Activated naive CD4-positive, alpha-beta T cell treated with anti-CD3 and anti-CD28 coated beads, Interleukin-2, amount 50 U/mL, for 72 hours (primary cell): ENCODE measurements around the gene UCP3. TPM values are rescaled to one million over a fixed set of nuclear protein-coding genes. Genes with fewer than 3 reads are reported as not detected.

Source experiments
- ATAC-seq, 2 donors: fragments of 150-1000 bp; cut with Tn5 transposase; 2 replicates each; pipeline ENCODE4 v1.10.0; 2021; ENCODE audit warnings: mild to moderate bottlenecking in 2 of 2, moderate library complexity in 2 of 2
- DNase-seq, 2 donors: peaks; one replicate each; pipeline ENCODE4 v3.0.0; 2021 to 2022; ENCODE audit warnings: low spot score in 2 of 2
- H3K27ac Mint-ChIP-seq, 2 donors: one replicate each; pipeline ENCODE4 v1.8.0; 2022; ENCODE audit warnings: mild to moderate bottlenecking in 2 of 2, mixed read lengths in 2 of 2
- H3K36me3 Mint-ChIP-seq, 2 donors: one replicate each; pipeline ENCODE4 v1.8.0; 2022; ENCODE audit warnings: mixed read lengths in 2 of 2
- H3K9me3 Mint-ChIP-seq, 2 donors: one replicate each; pipeline ENCODE4 v1.8.0; 2022; ENCODE audit warnings: mixed read lengths in 2 of 2
- total RNA-seq, 2 donors: library from RNA; stranded (reverse); gene quantifications; one replicate each; pipeline ENCODE4 v1.2.3, GENCODE V29; 2022

UCP3 gene
- total RNA-seq, 2 donors from 2014 or later = 1.5 to 2.7 TPM

DNA sequence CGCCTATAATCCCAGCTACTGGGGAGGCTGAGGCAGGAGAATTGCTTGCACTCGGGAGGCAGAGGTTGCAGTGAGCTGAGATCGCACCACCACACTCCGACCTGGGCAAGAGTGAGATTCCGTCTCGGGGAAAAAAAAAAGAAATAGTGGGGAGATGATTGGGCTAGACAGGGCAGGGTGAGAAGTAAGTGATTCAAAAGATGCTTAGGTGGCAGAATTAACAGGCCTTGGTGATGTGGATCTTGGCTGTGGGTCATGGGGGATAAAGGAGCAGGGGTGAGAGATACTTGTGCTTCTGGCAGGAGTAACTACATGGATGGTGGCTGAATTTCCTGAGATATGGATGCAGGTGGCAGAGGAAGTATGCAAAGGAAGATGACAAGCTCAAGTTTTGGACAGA lies 13.1 kb upstream of the UCP3 start:
- no peak for DNase-seq
- Mint-ChIP-seq H3K9me3 (no peaks in the 10 kb centered on the region), H3K27ac (no peak overlapping the region), H3K36me3 (peaks cover 17 to 22% of the 10 kb centered on the region in 2 donors)
- no peak for ATAC-seq

DNA sequence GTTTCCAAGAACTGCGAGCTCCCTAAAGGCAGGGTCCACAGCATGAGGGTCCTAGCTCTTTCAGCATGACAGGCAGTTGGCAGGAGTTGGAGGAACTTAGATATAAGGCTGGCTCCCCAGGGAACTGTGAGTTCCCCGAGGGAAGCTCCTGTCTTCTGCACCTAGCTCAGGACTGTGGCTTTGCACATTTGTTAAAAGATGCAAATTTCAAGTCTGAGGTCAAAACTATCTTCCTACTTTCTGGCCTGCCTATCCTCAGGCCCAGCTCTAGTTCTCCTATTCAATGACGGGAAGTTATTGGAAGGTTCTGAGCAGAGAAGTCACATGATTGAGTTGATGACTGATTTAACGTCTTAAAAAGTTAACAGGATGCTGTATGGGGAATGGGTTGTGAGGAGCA lies 11.7 kb upstream of the UCP3 start:
- Mint-ChIP-seq H3K9me3 (peaks cover 0 to 5% of the 10 kb centered on the region in 2 donors), H3K27ac (no peak overlapping the region), H3K36me3 (peaks cover 24 to 30% of the 10 kb centered on the region in 2 donors)
- DNase-seq (no peak), ATAC-seq (peak in 1 of 2 donors; percentile 1)

DNA sequence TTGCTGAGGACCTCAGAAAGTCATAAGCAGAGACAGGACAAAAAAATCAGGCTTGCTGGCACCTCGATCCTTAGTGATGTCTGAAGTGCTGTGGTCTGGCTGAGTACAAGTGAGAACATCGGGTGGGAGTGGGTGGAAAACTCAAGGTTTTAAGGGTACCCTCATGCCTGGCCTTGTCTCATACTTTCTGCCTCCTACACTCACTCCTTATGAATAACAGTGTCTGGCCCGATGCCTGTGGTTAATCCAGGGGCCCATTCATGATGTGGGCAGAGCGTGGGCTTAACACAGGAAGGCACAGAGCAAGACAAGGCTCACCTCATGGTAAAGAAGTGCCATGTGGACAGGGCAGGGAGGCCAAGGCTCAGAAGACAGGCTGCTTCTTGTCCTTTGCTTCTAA lies 11.0 kb upstream of the UCP3 start:
- H3K27ac Mint-ChIP-seq = no peak overlapping the region
- DNase-seq = peak; percentile 74 to 78
- H3K9me3 Mint-ChIP-seq = peaks cover 0 to 5% of the 10 kb centered on the region in 2 donors
- peaks cover 24 to 31% of the 10 kb centered on the region in 2 donors for H3K36me3 Mint-ChIP-seq
- peak; percentile 89 to 94 for ATAC-seq

DNA sequence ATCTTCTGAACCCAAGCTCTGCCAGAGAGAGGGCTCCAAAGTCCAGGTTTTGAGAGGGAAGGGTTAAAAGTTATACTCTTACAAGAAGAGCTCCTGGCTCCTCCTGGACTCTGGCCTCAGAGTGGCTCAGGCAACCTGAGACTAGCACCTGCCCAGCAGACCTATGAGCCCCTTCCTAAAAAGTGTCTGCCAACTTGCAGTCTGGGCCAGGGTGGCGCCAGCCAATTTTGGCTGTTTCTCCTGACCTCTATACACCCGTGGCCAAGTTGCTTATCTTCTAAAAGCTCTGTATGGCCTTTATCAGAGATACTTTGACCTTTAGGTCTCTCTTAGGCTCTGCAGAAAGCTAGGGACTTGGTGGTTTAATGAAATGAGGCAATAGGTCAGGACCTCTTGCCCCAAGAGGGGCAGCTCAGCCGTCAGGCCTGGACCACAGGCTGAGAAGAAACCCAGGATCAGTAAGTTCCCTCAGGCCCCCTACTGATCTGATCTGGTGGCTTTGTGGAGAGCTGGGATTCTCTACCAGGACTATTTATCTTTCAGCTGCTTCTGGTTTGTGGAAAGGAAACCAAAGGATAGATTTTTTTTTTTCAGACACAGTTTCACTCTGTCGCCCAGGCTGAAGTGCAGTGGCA lies 10.3 kb upstream of the UCP3 start:
- Mint-ChIP-seq H3K36me3 (peaks cover 24 to 34% of the 10 kb centered on the region in 2 donors), H3K9me3 (peaks cover 0 to 5% of the 10 kb centered on the region in 2 donors), H3K27ac (no peak overlapping the region)
- DNase-seq = no peak
- ATAC-seq = peak in 1 of 2 donors; percentile 45

DNA sequence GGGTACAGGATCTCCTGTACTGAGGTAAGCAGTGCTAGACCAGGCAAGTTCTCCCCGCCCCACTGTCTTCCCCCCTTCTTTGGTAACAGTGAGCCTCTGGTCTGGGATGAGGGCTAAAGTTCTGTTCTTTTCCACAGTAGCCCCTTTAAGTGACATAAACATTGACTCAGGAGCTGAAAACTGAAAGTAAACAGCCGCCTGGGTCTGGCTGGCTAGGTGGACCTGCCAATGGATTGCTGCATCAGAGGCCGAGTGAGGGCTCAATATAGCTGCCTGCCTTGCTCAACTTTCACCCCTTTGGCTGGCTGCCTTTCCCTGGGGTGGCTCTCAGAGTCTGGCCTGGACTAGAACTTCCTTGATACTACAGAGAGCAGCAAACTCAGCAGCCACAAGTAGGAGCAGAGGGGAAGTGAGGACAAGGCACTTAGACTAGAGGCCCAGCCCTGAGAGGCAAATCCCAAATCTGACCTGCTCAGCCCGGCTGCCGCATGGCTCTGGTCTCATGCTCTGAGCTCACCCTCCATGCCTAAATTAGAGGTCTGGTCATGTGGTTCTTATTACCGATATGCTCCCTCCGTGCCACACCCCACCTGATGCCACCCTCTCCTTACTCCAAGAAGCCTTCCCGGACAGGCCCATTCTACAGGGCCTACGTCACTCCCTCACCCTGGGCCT lies 9.6 kb upstream of the UCP3 start:
- ATAC-seq (no peak), DNase-seq (no peak)
- Mint-ChIP-seq H3K27ac (no peak overlapping the region), H3K9me3 (peaks cover 0 to 5% of the 10 kb centered on the region in 2 donors), H3K36me3 (peaks cover 20 to 35% of the 10 kb centered on the region in 2 donors)

DNA sequence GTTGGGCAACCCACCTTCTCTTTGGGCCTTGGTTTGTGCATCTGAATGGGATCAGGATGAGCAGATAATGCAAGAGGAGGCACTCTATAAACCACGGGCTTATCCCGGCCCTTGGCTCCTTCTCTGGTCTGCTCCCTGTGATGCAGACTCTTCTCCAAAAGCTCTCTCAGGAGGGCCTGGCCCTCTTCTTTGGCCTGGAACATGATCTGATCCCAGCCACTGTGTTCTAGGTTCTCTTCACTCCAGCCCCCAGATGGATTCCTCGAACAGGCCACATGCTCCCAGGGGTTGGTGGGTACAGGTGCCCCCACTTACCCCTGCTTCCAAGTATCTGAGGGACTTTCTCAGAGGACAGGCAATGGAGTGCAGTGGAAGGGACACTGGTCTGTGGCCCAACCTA lies 8.7 kb upstream of the UCP3 start:
- no peak for ATAC-seq
- peak overlapping the region in 1 of 2 donors; percentile 13 for H3K27ac Mint-ChIP-seq
- H3K36me3 Mint-ChIP-seq = peaks cover 15 to 35% of the 10 kb centered on the region in 2 donors
- DNase-seq = no peak
- H3K9me3 Mint-ChIP-seq = peaks cover 0 to 5% of the 10 kb centered on the region in 2 donors

DNA sequence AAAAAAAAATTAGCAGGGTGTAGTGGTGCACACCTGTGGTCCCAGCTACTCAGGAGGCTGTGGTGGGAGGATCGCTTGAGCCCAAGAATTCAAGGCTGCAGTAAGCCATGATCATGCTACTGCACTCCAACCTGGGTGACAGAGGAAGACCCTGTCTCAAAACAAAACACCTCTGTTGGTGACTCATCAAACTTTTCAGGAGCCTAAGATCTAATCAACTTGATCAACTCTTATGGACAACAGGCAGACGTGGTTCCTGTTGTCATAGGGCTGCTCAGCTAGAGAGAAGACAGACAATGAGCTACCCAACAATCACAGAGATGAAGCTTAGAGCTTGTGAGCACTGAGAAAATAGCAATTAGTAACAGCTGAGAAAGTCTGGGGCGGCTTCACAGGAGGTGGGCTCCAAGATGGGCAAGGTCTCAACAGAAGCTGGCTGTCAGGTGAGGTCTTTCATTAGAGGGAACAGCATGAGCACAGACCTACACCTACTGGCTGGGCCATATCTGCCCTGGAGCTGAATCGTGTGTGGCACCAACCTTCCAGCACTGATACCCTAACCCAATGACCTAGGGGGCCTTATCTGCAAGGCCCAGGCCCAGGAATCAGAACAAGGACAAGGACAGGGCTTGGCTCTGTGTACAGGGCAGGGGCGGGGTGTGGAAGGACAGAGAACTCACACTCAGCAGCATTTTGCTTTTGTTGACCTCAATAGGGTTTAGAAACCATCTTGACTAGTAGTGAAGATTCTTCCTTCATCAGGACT lies 7.2 kb upstream of the UCP3 start:
- DNase-seq (no peak), ATAC-seq (no peak)
- H3K27ac Mint-ChIP-seq = peak overlapping the region; percentile 7 to 87
- peaks cover 4 to 5% of the 10 kb centered on the region in 2 donors for H3K9me3 Mint-ChIP-seq
- peaks cover 15 to 35% of the 10 kb centered on the region in 2 donors for H3K36me3 Mint-ChIP-seq

DNA sequence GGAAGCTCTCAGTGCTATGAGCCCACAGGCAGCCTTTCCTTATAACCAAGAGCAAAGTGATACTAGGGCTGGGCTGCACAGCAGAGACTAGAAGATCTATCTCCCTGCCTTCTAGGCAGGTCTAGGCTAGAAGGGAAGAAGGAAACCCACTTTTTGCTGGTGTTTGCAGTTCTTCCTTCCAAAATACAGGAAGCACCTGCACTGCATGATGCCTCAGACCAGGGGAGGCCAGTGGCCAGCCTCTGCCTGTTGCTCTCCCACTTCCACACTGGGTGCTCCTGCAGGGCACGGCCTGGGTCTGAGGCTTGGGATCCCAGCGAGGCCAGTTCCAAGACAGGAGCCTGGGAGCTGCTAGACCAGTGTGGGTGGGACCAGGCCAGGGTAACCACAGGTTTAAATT lies 6.0 kb upstream of the UCP3 start:
- DNase-seq (no peak), ATAC-seq (no peak)
- peaks cover 15 to 44% of the 10 kb centered on the region in 2 donors for H3K36me3 Mint-ChIP-seq
- peaks cover 4 to 5% of the 10 kb centered on the region in 2 donors for H3K9me3 Mint-ChIP-seq
- H3K27ac Mint-ChIP-seq = peak overlapping the region in 1 of 2 donors; percentile 22

DNA sequence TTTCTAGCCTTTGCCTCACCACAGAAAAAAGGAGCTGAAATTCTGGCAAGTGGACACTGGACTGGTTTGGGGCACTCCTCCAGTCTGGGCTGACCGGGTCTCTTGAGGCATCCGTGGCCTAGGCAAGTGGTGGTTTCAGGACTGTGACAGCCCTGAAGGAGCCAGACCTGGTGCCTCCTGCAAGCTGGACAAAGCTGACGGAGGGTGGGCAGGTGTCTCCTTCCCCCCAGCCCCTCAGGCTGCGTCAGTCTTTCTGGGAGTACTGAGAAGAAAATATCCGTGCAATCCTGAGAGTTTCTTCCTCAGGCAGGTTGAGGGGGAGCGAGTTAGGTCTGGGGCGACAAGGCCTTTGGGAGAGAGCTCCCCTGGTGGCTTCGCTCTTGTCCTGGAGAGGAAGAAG lies 4.3 kb upstream of the UCP3 start:
- no peak for ATAC-seq
- peaks cover 4 to 5% of the 10 kb centered on the region in 2 donors for H3K9me3 Mint-ChIP-seq
- H3K36me3 Mint-ChIP-seq = peaks cover 15 to 44% of the 10 kb centered on the region in 2 donors
- no peak for DNase-seq
- H3K27ac Mint-ChIP-seq = no peak overlapping the region

DNA sequence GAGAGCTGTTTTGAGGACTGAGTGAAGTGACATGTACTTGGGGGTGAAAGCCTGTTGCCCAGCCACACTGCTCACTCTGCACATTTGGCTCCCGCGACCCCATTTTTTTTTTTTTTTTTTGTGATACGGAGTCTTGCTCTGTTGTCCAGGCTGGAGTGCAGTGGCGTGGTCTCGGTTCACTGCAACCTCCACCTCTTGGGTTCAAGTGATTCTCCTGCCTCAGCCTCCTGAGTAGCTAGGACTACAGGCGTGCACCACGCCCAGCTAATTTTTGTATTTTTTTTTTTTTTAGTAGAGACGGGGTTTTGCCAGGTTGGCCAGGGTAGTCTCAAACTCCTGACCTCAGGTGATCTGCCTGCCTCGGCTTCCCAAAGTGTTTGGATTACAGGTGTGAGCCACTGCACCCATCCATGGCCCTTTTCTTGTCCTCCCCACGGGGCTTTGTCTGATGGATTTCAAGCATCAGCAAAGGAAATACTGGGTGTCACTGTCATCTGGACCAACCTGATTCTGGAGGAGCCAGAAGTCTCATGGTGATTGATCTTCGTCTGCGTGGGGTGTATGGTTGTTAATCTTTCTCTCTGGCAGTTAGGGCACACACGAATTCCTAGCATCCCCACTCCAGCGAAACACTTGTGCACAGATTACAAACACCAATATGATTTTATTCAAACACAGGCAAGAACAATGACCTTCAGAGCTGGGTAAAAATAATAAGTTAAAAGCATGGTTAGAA lies 3.4 kb upstream of the UCP3 start:
- peaks cover 14 to 36% of the 10 kb centered on the region in 2 donors for H3K36me3 Mint-ChIP-seq
- DNase-seq (no peak), ATAC-seq (no peak)
- H3K9me3 Mint-ChIP-seq = peaks cover 4 to 5% of the 10 kb centered on the region in 2 donors
- peak overlapping the region; percentile 98 to 100 for H3K27ac Mint-ChIP-seq

DNA sequence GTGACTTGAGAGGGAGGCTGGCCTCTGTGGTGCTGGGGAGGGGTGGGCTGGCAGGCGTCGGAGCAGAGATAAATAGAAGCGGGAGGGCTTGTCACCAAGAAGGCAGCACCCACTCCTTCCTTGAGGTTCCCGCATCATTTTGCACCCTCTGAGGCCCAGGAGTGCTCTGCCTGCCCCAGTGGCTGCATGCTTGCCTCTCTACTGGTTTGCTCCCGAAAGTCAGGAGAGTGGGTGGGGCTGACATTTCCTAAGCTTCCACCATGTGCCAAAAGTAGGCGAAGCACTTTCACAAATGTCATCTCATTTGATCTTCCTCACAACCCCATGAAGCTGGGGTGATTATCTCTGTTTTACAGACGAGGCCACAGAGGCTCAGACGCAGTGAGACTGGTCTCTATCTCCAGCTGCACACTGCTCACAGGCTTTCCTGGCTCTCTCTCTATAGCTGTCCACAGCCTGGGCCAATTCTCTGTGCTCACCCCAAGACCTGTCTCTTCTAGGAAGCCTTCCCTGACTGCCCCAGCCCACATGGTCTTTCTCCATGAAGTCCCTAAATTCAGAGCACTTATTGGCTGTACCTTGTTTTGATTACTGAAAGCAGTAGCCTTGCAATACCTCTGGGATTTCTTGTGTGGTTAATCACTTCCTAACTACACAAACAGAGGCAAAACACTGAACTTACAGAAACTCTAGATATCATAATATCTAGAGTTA lies 2.6 kb upstream of the UCP3 start:
- H3K27ac Mint-ChIP-seq = peak overlapping the region; percentile 98 to 100
- peaks cover 7 to 29% of the 10 kb centered on the region in 2 donors for H3K36me3 Mint-ChIP-seq
- peak; percentile 85 to 89 for ATAC-seq
- DNase-seq = peak; percentile 70 to 72
- H3K9me3 Mint-ChIP-seq = peaks cover 4 to 5% of the 10 kb centered on the region in 2 donors

DNA sequence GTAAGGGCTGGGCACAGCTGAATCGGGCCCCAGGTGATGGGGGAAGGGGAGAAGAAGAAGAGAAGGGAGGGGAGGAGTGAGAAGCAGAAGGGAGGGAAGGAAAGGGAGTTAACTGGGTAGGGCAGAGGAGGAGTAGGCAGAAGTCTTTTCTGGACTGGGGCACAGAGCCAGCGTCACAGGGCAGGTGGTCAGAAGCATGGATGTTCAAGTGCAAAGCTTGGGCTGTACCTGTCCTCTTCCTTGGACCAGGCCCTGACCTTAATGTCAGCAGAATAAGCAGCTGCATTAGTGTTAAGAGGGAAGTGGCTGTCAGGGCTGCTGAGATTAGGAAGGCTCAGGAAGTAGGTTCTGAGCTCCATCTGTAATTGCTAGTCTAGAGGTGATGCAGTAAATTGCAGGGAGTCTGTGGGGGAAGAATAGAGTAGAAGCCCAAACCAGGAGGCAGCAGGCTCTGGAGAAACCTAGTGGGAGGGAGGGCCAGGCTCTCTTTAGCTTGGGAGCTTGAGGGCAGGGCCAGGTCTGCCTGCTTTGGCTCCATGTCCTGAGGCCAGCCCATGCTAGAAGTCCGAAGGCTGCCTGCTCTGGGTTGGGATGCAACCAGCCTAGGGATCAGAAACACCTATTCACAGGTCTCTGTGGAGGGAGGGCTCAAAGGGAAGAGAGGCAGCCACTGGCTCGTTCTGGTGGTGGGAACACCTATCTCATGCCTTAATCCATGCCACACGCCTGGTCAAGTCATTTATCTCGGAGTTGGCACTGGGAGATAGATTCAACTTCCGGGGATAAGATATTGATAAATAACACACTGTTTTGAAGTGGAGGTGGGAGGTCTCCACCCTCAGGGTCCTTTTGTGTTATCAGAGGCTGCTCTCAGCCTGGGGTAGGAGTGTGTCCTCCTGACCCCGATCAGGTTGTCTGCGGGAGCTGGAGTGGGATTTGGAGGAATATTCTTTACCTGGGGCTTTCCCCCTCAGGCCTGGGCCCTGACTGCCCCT lies 1.7 kb upstream of the UCP3 start:
- peaks cover 0 to 20% of the 10 kb centered on the region in 2 donors for H3K36me3 Mint-ChIP-seq
- no peak for ATAC-seq

DNA sequence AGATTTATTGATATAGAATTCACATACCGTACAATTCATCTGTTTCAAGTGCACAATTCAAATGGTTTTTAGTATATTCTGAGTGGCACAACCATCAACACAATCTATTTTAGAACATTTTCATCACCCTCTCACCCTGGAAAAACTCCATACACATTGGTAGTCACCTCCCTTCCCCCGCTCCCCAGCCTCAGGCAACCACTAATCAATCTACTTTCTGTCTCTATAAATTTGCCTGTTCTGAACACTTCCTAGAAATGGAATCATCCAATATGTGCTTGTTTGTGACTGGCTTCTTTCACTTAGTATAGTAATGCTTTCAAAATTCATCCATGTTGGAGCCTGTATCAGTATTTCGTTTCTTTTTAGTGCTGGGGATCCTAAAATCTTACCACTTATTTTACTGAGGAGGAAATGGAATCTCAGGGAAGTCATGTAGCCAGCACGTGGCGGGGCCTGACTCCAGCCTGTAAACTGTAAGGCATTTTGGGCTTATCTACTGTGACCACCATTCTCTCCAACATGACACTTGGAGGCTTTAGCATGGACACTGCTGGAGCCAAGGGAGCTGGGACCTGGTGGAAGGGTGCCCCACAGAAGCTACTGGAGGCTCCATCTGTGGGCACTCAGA lies 905 bp upstream of the UCP3 start:
- Mint-ChIP-seq H3K27ac (peak overlapping the region; percentile 98 to 100), H3K9me3 (peaks cover 0 to 4% of the 10 kb centered on the region in 2 donors), H3K36me3 (peaks cover 0 to 15% of the 10 kb centered on the region in 2 donors)
- ATAC-seq (no peak), DNase-seq (no peak)

More for the DNA sequence above, 1.7 kb upstream of the UCP3 start:
- H3K9me3 Mint-ChIP-seq = peaks cover 0 to 4% of the 10 kb centered on the region in 2 donors
- peak overlapping the region; percentile 98 to 100 for H3K27ac Mint-ChIP-seq
- DNase-seq = no peak

DNA sequence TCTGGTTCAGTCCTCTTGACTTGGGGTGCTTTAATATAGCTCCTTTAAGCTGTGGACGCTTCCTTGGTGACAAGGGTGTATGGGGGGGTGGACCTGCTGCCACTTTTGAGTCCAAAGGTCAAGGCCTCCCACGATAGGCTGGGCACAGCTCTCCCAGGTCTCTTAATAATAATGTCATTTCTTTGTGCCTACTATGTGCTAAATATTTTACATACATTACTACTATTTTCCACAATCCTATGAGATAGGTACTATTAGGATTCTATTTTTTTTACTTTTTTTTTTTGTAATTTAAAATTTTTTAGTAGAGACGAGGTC lies 304 bp upstream of the UCP3 start:
- peaks cover 0 to 4% of the 10 kb centered on the region in 2 donors for H3K9me3 Mint-ChIP-seq
- H3K36me3 Mint-ChIP-seq = peaks cover 0 to 9% of the 10 kb centered on the region in 2 donors
- peak overlapping the region; percentile 69 to 78 for H3K27ac Mint-ChIP-seq
- ATAC-seq (no peak), DNase-seq (no peak)
